OCI-LY3 (cell line): Measurements from ENCODE around the gene FBLIM1.

ENCODE experiments used
- H2AFZ ChIP-seq: fragments of 200-600, 300-600 bp; shearing (Covaris generic); 2 replicates; pipeline ENCODE4 v1.6.0; 2014; ENCODE audit warnings: antibody characterized with exemption, low read depth, low read length
- H3K27ac ChIP-seq: fragments of 200-600, 300-600 bp; sonication (generic); 2 replicates; pipeline ENCODE4 v1.5.1; 2014; ENCODE audit warnings: mild to moderate bottlenecking, low read length, moderate library complexity, mixed read lengths
- H3K27me3 ChIP-seq: fragments of 200-600, 300-600 bp; sonication (generic); 2 replicates; pipeline ENCODE4 v1.6.1; 2014; ENCODE audit warnings: low read depth, low read length, mixed read lengths
- H3K36me3 ChIP-seq: fragments of 200-600, 300-600 bp; sonication (generic); replicated peaks from 2 replicates; pipeline ENCODE3; 2014; ENCODE audit warnings: low read depth, low read length, mixed read lengths
- H3K4me1 ChIP-seq: fragments of 300-600, 200-600 bp; sonication (generic); 2 replicates; pipeline ENCODE4 v1.6.1; 2014; ENCODE audit warnings: low read length, mixed read lengths
- H3K4me2 ChIP-seq: fragments of 200-600, 300-600 bp; sonication (generic); 2 replicates; pipeline ENCODE4 v1.6.1; 2014; ENCODE audit warnings: low read length, mixed read lengths
- H3K4me3 ChIP-seq: fragments of 300-600, 200-600 bp; sonication (generic); 2 replicates; pipeline ENCODE4 v1.5.1; 2014; ENCODE audit warnings: antibody characterized with exemption, mild to moderate bottlenecking, low read length, moderate library complexity
- H3K79me2 ChIP-seq: fragments of 300-600, 200-600 bp; shearing (Covaris generic); 2 replicates; pipeline ENCODE4 v1.6.1; 2014; ENCODE audit warnings: mild to moderate bottlenecking, low read length, mixed read lengths
- H3K9ac ChIP-seq: fragments of 300-600, 200-600 bp; shearing (Covaris generic); 2 replicates; pipeline ENCODE4 v1.6.0; 2014; ENCODE audit warnings: mild to moderate bottlenecking, low read length, moderate library complexity
- H3K9me3 ChIP-seq: fragments of 200-600, 300-600 bp; shearing (Covaris generic); 2 replicates; pipeline ENCODE4 v1.6.1; 2014; ENCODE audit warnings: low read length, mixed read lengths; ENCODE audit not compliant: insufficient read depth
- H4K20me1 ChIP-seq: fragments of 200-600, 300-600 bp; sonication (generic); 2 replicates; pipeline ENCODE4 v1.6.1; 2016; ENCODE audit warnings: low read length, mixed read lengths; ENCODE audit not compliant: insufficient read depth
- CTCF ChIP-seq: fragments of 200-600, 300-600 bp; sonication (generic); IDR thresholded peaks from 2 replicates; pipeline ENCODE4 v1.5.1; 2014; ENCODE audit warnings: antibody characterized with exemption, low read length, low read depth
- EZH2phosphoT487 ChIP-seq: fragments of 200-600 bp; shearing (Covaris generic); IDR thresholded peaks from 2 replicates; pipeline ENCODE4 v1.6.1; 2018; ENCODE audit warnings: antibody characterized with exemption, mixed run types, low read depth

FBLIM1 gene

GRCh38 chr1:15748264-15748663 lies 10.3 kb upstream of the FBLIM1 start:
- H3K4me2 ChIP-seq: no peak overlapping the region
- no peak overlapping the region for H2AFZ ChIP-seq
- no peaks in the 10 kb centered on the region for H3K79me2 ChIP-seq
- no peak overlapping the region for H3K27ac ChIP-seq
- H3K27me3 ChIP-seq: no peaks in the 10 kb centered on the region
- no peaks in the 10 kb centered on the region for H3K36me3 ChIP-seq
- H3K9ac ChIP-seq: no peak overlapping the region
- H3K9me3 ChIP-seq: no peaks in the 10 kb centered on the region
- no peaks in the 10 kb centered on the region for H3K4me1 ChIP-seq
- no peak for TF ChIP-seq CTCF
- no peak for TF ChIP-seq EZH2phosphoT487
- no peak overlapping the region for H3K4me3 ChIP-seq
- H4K20me1 ChIP-seq: no peaks in the 10 kb centered on the region

GRCh38 chr1:15748690-15749398 lies 9.8 kb upstream of the FBLIM1 start:
- no peak for TF ChIP-seq CTCF
- no peak for TF ChIP-seq EZH2phosphoT487
- Histone ChIP-seq H4K20me1 (no peaks in the 10 kb centered on the region), H3K4me2 (no peak overlapping the region), H2AFZ (no peak overlapping the region), H3K36me3 (no peaks in the 10 kb centered on the region), H3K9me3 (no peaks in the 10 kb centered on the region), H3K27ac (no peak overlapping the region), H3K4me1 (no peaks in the 10 kb centered on the region), H3K4me3 (no peak overlapping the region), H3K79me2 (no peaks in the 10 kb centered on the region), H3K9ac (no peak overlapping the region), H3K27me3 (no peaks in the 10 kb centered on the region)

DNA sequence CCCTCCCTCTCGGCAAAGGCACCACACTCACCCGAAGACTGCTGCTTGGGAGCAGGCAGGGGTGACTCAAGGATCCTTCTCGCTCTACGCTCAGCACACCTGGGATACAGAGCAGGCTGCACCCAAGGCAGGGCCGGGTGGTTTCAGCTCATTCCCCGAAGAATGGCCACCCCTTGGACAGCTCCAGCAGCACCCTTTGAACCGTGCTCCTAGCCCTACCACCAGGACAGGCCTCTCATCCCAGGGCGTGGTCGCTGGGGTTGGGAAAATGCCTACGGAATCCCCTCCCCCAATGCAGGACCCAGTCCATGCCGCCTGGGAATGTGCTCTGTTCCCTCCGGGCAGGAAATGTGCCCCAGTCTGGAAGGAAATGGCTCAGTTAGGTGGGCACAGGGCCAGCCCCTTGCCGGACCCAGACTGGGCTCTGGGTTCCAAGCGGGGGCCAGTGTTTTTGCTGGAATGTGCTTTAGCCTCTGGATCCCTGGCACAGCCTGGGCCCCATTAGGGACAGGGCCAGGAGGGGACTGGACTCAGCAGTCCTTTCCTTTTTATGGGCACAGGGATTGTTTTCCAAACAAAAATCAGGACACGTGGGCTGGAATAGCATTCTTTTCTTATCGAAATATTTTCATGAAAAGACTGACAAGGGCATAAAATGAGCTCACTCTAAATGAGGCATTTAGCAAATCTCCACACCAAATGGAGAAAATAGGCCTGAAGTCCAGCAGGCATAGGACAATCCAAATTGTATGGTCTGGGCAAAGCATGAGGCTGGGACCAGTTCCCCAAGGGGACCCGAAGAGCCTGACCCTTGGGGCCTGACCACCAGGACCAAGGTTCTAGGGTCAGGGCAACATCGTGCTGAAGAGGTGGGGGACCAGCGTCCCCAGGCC lies 8.9 kb upstream of the FBLIM1 start:
- Histone ChIP-seq H3K27me3 (no peaks in the 10 kb centered on the region), H3K79me2 (no peaks in the 10 kb centered on the region), H3K4me3 (no peak overlapping the region), H3K36me3 (no peaks in the 10 kb centered on the region), H3K27ac (no peak overlapping the region), H3K9me3 (no peaks in the 10 kb centered on the region), H2AFZ (no peak overlapping the region), H3K9ac (no peak overlapping the region), H4K20me1 (no peaks in the 10 kb centered on the region), H3K4me2 (no peak overlapping the region), H3K4me1 (no peaks in the 10 kb centered on the region)
- TF ChIP-seq EZH2phosphoT487 (no peak), CTCF (no peak)

- Histone ChIP-seq H3K9me3 (no peaks in the 10 kb centered on the region), H4K20me1 (no peaks in the 10 kb centered on the region), H3K4me3 (no peak overlapping the region), H3K4me1 (no peaks in the 10 kb centered on the region), H3K4me2 (no peak overlapping the region), H3K9ac (no peak overlapping the region), H3K27ac (no peak overlapping the region), H3K27me3 (no peaks in the 10 kb centered on the region), H3K79me2 (no peaks in the 10 kb centered on the region), H3K36me3 (no peaks in the 10 kb centered on the region), H2AFZ (no peak overlapping the region)
- TF ChIP-seq CTCF: no peak
- TF ChIP-seq EZH2phosphoT487: no peak
Observed at GRCh38 chr1:15750924-15751323, 7.7 kb upstream of the FBLIM1 start.
